HUES6 (cell line): ENCODE measurements around the gene BTBD6.

ENCODE experiments used
- H3K27ac ChIP-seq: 2 replicates; pipeline ENCODE4 v1.7.0; 2013; ENCODE audit warnings: low read depth, mild to moderate bottlenecking, low read length, inconsistent platforms
- H3K27me3 ChIP-seq: 2 replicates; pipeline ENCODE4 v1.6.1; 2013; ENCODE audit warnings: low read length; ENCODE audit not compliant: control insufficient read depth, insufficient read depth
- H3K36me3 ChIP-seq: 2 replicates; pipeline ENCODE4 v1.6.1; 2013; ENCODE audit warnings: low read length; ENCODE audit not compliant: control insufficient read depth, insufficient read depth
- H3K4me1 ChIP-seq: 2 replicates; pipeline ENCODE4 v1.6.1; 2013; ENCODE audit warnings: low read length; ENCODE audit not compliant: control insufficient read depth, insufficient read depth
- H3K4me3 ChIP-seq: 2 replicates; pipeline ENCODE4 v1.5.1; 2013; ENCODE audit warnings: low read depth, low read length
- H3K9ac ChIP-seq: one replicate; pipeline ENCODE4 v1.6.1; 2013; ENCODE audit warnings: mild to moderate bottlenecking, low read length
- H3K9me3 ChIP-seq: 2 replicates; pipeline ENCODE4 v1.6.1; 2013; ENCODE audit warnings: low read depth, low read length; ENCODE audit not compliant: control insufficient read depth, insufficient read depth

BTBD6 gene

DNA sequence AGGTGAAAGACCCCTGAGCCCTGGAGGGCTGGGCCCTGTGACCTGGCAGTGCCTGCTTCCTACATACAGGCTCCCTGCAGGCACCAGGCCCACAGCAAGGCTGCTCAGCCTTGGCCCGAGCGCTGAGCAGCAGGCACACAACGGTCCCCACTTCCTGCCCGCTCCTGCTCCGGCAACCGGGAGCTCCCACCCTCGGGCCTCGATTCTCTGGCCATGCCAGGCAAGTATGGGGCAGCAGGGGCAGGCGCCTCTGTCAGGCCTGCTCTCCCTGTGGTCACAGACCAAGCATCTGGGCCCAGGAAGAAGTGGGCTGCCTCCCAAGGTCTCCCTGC is 36.6 kb upstream of the BTBD6 start:
- H3K9me3 ChIP-seq = no peaks in the 10 kb centered on the region
- H3K27ac ChIP-seq = no peak overlapping the region
- peaks cover 13% of the 10 kb centered on the region; the same call in 1 of the 2 replicates for H3K36me3 ChIP-seq
- H3K27me3 ChIP-seq = no peaks in the 10 kb centered on the region
- H3K4me1 ChIP-seq = no peaks in the 10 kb centered on the region
- H3K4me3 ChIP-seq = no peak overlapping the region
- H3K9ac ChIP-seq = no peak overlapping the region

DNA sequence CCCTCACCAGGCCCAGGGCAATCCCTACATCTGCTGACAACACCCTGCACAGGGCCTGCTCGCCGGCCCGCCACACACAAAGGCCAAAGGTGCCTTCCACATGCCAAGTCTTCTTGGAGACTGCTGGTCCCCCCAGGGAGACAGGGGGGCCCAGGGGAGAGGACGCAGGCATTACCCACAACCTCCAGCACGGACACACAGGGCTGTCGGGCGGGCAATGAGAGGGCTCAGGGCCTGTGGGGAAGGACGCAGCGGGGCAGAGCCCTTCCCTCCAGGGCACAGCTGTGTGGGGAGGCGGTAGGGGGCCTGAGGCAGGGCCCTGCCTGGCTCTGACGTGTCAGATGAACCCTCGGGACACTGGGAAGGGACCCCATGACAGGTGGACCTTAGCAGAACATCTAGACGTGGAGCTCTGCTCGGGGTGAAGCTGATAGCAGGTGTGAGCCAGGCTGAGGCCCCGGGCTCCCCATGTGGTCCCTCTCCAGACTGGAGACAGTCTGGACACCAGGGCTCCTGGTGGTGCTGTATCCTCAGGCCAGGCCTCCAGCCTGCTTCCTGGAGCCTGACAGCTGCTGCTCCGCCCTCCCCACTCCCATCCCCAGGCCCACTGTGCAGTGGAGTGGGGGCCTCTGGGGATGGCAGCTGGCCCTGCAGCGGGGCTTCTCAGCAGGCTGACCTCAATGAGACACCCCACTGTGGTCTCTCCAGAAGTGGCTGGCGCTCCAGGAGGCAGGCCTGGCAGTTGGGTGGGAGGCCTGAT is 35.6 kb upstream of the BTBD6 start:
- peaks cover 16% of the 10 kb centered on the region; the same call in 1 of the 2 replicates for H3K36me3 ChIP-seq
- H3K9me3 ChIP-seq = no peaks in the 10 kb centered on the region
- no peak overlapping the region for H3K4me3 ChIP-seq
- no peaks in the 10 kb centered on the region for H3K27me3 ChIP-seq
- no peak overlapping the region for H3K9ac ChIP-seq
- H3K27ac ChIP-seq = no peak overlapping the region
- H3K4me1 ChIP-seq = no peaks in the 10 kb centered on the region

DNA sequence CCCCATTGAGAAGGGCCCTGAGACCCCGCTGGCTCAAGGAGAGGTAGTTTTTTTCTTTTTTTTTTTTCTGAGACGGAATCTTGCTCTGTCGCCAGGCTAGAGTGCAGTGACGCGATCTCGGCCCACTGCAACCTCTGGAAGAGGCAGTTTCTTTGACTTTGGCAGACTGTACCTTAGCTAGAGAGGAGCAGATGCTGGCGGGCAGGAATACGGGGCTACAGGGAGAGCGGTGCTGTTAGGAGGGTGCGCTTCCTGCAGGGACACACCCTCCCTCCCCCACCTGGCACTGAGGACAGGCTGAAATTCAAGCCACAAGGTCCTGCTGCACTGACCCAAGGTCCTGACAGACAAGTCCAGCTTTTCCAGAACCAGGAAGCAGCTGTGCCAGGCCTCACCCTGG is 35.0 kb upstream of the BTBD6 start:
- peaks cover 22% of the 10 kb centered on the region; the same call in 1 of the 2 replicates for H3K36me3 ChIP-seq
- H3K9me3 ChIP-seq = no peaks in the 10 kb centered on the region
- H3K4me1 ChIP-seq = no peaks in the 10 kb centered on the region
- H3K27ac ChIP-seq = no peak overlapping the region
- H3K9ac ChIP-seq = no peak overlapping the region
- no peak overlapping the region for H3K4me3 ChIP-seq
- H3K27me3 ChIP-seq = no peaks in the 10 kb centered on the region

GRCh38 chr14:105214324-105214915 is 33.9 kb upstream of the BTBD6 start:
- Histone ChIP-seq H3K9ac (no peak overlapping the region), H3K4me1 (no peaks in the 10 kb centered on the region), H3K36me3 (peaks cover 29% of the 10 kb centered on the region; the same call in 1 of the 2 replicates), H3K27ac (no peak overlapping the region), H3K27me3 (no peaks in the 10 kb centered on the region), H3K4me3 (no peak overlapping the region), H3K9me3 (no peaks in the 10 kb centered on the region)

- H3K27me3 ChIP-seq = no peaks in the 10 kb centered on the region
- no peak overlapping the region for H3K4me3 ChIP-seq
- H3K9me3 ChIP-seq = no peaks in the 10 kb centered on the region
- H3K27ac ChIP-seq = no peak overlapping the region
- H3K36me3 ChIP-seq = peaks cover 32% of the 10 kb centered on the region
- H3K9ac ChIP-seq = no peak overlapping the region
- H3K4me1 ChIP-seq = no peaks in the 10 kb centered on the region
Measured at GRCh38 chr14:105215602-105216001, 32.7 kb upstream of the BTBD6 start.

DNA sequence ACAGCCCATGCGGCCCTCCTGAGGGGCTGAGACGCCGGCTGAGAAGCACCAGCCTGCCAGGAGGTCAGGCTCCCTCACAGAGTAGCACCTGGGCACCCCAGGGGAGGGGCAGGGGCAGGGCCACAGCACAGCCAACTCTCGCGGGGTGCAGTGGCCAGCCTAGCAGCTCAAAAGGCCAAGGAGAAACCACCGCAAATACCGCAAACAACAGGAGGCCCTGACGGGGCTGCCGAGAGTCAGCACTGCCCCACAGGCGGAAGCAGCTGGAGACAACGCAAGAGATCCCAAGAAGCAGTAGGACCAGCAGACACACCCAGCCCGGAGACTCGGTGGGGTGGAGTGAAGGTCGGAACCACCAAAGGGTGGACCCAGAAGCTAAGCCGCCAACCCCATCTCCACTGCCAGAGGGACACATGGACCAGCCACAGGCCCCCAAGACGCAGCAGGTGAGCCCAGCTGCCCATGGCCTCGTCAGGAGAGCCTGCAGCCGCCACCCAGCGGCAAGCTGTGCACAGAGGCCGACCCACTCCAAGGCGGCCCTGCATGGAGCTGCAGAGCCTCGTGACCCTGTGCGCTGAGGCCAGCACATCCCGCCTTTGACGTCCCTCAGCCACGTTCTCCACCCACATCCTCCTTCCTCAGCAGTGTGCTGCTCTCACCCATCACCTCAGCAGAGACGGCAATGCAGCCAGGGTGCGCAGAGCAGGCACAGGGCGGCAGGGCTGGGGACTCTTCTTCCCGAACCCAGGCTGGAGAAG is 31.7 kb upstream of the BTBD6 start:
- H3K9ac ChIP-seq = no peak overlapping the region
- H3K36me3 ChIP-seq = peaks cover 34% of the 10 kb centered on the region
- no peak overlapping the region for H3K4me3 ChIP-seq
- H3K27me3 ChIP-seq = no peaks in the 10 kb centered on the region
- H3K4me1 ChIP-seq = no peaks in the 10 kb centered on the region
- no peaks in the 10 kb centered on the region for H3K9me3 ChIP-seq
- H3K27ac ChIP-seq = no peak overlapping the region

GRCh38 chr14:105217774-105218173 is 30.6 kb upstream of the BTBD6 start:
- H3K36me3 ChIP-seq = peaks cover 38% of the 10 kb centered on the region
- no peak overlapping the region for H3K9ac ChIP-seq
- no peaks in the 10 kb centered on the region for H3K9me3 ChIP-seq
- H3K27ac ChIP-seq = no peak overlapping the region
- no peaks in the 10 kb centered on the region for H3K4me1 ChIP-seq
- no peak overlapping the region for H3K4me3 ChIP-seq
- no peaks in the 10 kb centered on the region for H3K27me3 ChIP-seq

GRCh38 chr14:105218611-105219010 is 29.7 kb upstream of the BTBD6 start:
- Histone ChIP-seq H3K4me1 (no peaks in the 10 kb centered on the region), H3K9ac (no peak overlapping the region), H3K27me3 (no peaks in the 10 kb centered on the region), H3K36me3 (peaks cover 41% of the 10 kb centered on the region), H3K4me3 (no peak overlapping the region), H3K27ac (no peak overlapping the region), H3K9me3 (no peaks in the 10 kb centered on the region)

DNA sequence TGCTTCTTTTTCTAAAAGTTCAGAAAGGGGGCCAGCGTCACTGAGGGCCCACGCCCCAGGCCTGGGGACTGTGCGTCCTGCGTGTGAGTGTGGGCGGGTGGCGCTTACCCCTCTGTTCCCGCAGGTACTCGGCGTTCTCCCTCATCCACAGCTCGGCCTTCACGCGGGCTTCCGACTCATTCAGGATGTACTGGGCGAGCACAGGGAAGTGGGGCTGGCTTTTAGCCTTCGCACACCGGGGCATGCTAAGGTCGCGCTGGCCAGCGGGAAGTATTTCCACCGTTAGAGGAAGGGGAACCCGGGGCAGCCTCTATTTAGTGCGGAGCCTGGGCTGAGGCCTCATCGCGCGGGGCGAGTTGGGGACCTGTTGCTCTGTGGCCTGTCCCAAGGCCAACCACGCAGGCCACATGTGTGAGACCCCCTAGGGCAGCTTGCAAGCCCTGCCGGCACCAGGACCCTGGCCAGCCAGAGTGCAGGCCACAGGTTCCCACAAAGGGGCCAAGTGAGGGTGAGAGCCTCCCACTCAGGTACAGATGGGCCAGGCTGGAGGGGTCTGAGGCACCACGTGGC is 29.2 kb upstream of the BTBD6 start:
- Histone ChIP-seq H3K27me3 (no peaks in the 10 kb centered on the region), H3K36me3 (peaks cover 41% of the 10 kb centered on the region), H3K27ac (no peak overlapping the region)

GRCh38 chr14:105219753-105220152 is 28.6 kb upstream of the BTBD6 start:
- no peaks in the 10 kb centered on the region for H3K4me1 ChIP-seq
- H3K36me3 ChIP-seq = peaks cover 41% of the 10 kb centered on the region
- H3K9me3 ChIP-seq = no peaks in the 10 kb centered on the region
- no peak overlapping the region for H3K9ac ChIP-seq
- H3K27me3 ChIP-seq = no peaks in the 10 kb centered on the region
- no peak overlapping the region for H3K27ac ChIP-seq
- no peak overlapping the region for H3K4me3 ChIP-seq

More for the DNA sequence above, 29.2 kb upstream of the BTBD6 start:
- no peak overlapping the region for H3K4me3 ChIP-seq
- no peaks in the 10 kb centered on the region for H3K4me1 ChIP-seq
- no peak overlapping the region for H3K9ac ChIP-seq
- H3K9me3 ChIP-seq = no peaks in the 10 kb centered on the region
